Keratinocyte (primary cell): ENCODE measurements around the gene HDAC10.

Source experiments
- CTCF ChIP-seq, 3 experiments: IDR thresholded peaks in 1 of 3; conservative IDR thresholded peaks in 1 of 3; optimal IDR thresholded peaks in 1 of 3; 2 replicates in 2 of 3; 3 replicates in 1 of 3; pipeline versions ENCODE3 to v1.5.1; 2011; ENCODE audit warnings: low read length in 3 of 3, mild to moderate bottlenecking in 3 of 3, moderate library complexity in 2 of 3, control low read depth in 1 of 3, inconsistent platforms in 1 of 3; ENCODE audit not compliant: insufficient read depth in 2 of 3; ENCODE audit errors: extremely low read depth in 1 of 3
- EZH2 ChIP-seq: IDR thresholded peaks from one replicate; pipeline ENCODE4 v1.6.1; 2012; ENCODE audit warnings: inconsistent platforms, mild to moderate bottlenecking, low read length, moderate library complexity

GRCh38 chr22:50275181-50276055, 24.4 kb upstream of the HDAC10 start:
- TF ChIP-seq EZH2 (no peak), CTCF (optimal IDR thresholded peaks at IDR 0.05 in 1 of 3, IDR thresholded peaks at IDR 0.05 in 1 of 3, conservative IDR thresholded peaks at IDR 0.05 in 1 of 3; ENCODE audit: extremely low read depth in 1 of 3, insufficient read depth in 2 of 3, low read length in 3 of 3) (no peak)
